Panc1 (cell line): ENCODE data around the gene IFI6. TPM values are rescaled to one million over a fixed set of nuclear protein-coding genes. Genes with fewer than 3 reads are reported as not detected.

Experiments used
- ATAC-seq: fragments of 200-7000 bp; cut with Tn5 transposase; 2 replicates; pipeline ENCODE4 v1.9.1; 2020; ENCODE audit warnings: mild to moderate bottlenecking, moderate library complexity
- BruUV-seq: library from RNA; stranded (reverse); fragments of 400-500 nt; replicated peaks from 2 replicates; lab custom pipeline; 2021; lab: Mats Ljungman, UMichigan
- CTCF ChIA-PET: fragments of 300-600 bp; sonication (Branson Sonifier 250); formaldehyde crosslinking; loops from one replicate; lab custom pipeline; 2022; ENCODE audit warnings: antibody characterized with exemption; lab: Charles Lee
- POLR2A ChIA-PET: fragments of 300-600 bp; sonication (Branson Sonifier 250); formaldehyde crosslinking; loops from one replicate; lab custom pipeline; 2022; ENCODE audit warnings: antibody characterized with exemption; lab: Charles Lee
- DNase-seq: peaks from one replicate; pipeline ENCODE4 v3.0.0-alpha.2; 2010; ENCODE audit warnings: low read depth, low spot score
- H3K27ac ChIP-seq: 2 replicates; pipeline ENCODE4 v1.5.1; 2011; ENCODE audit warnings: mild to moderate bottlenecking, low read length, inconsistent platforms
- H3K27me3 ChIP-seq: fragments of 200-500 bp; sonication (Bioruptor generic); 2 replicates; pipeline ENCODE4 v1.6.0; 2014; ENCODE audit warnings: low read length, inconsistent platforms; ENCODE audit not compliant: control insufficient read depth, insufficient read depth
- H3K36me3 ChIP-seq: fragments of 200-500 bp; sonication (Bioruptor generic); 2 replicates; pipeline ENCODE4 v1.5.1; 2014; ENCODE audit warnings: inconsistent platforms, mild to moderate bottlenecking, low read length, moderate library complexity; ENCODE audit not compliant: control insufficient read depth, insufficient read depth
- H3K4me1 ChIP-seq: 2 replicates; pipeline ENCODE4 v1.5.1; 2011; ENCODE audit warnings: inconsistent platforms, mild to moderate bottlenecking, low read length, moderate library complexity; ENCODE audit not compliant: control insufficient read depth, insufficient read depth
- H3K4me3 ChIP-seq, 2 experiments: 2 replicates each; pipeline ENCODE4 v1.5.1; 2011 to 2012; ENCODE audit warnings: low read depth in 2 of 2, low read length in 2 of 2, mild to moderate bottlenecking in 2 of 2, inconsistent platforms in 1 of 2, moderate library complexity in 1 of 2
- H3K9me3 ChIP-seq: fragments of 200-500 bp; sonication (Bioruptor generic); 2 replicates; pipeline ENCODE4 v1.5.1; 2014; ENCODE audit warnings: low read depth, mild to moderate bottlenecking, inconsistent platforms, low read length, moderate library complexity; ENCODE audit not compliant: control insufficient read depth, insufficient read depth
- POLR2AphosphoS5 ChIP-seq: IDR thresholded peaks from 2 replicates; pipeline ENCODE4 v1.6.1; 2012; ENCODE audit warnings: mild to moderate bottlenecking, low read depth, low read length, moderate library complexity
- SIN3A ChIP-seq: IDR thresholded peaks from 2 replicates; pipeline ENCODE4 v1.6.1; 2012; ENCODE audit warnings: low read depth, mild to moderate bottlenecking, low read length, moderate library complexity, borderline replicate concordance; ENCODE audit not compliant: insufficient read depth
- TCF7L2 ChIP-seq: IDR thresholded peaks from 2 replicates; pipeline ENCODE4 v1.6.1; 2011; ENCODE audit warnings: mild to moderate bottlenecking, low read depth, low read length, inconsistent platforms
- in situ Hi-C: cut with HindIII; loops from 2 replicates; pipeline ENCODE4 v1.10.0; 2016; ENCODE audit warnings: low sequenced_read_pairs, low pct_unique_long_range_greater_than_20kb
- intact Hi-C: fragments of 100-400 bp; cut with micrococcal nuclease; formaldehyde crosslinking; loops from one replicate; pipeline ENCODE4 v1.10.0; 2022; ENCODE audit not compliant: unreplicated experiment
- total RNA-seq: library from RNA; stranded (reverse); gene quantifications from one replicate; pipeline ENCODE4 v1.2.1, GENCODE V29; 2021; ENCODE audit not compliant: unreplicated experiment
- TF ChIP-seq, protein P1 (sequence below): fragments of 450-650 bp; IDR thresholded peaks from 2 replicates; pipeline ENCODE4 v1.5.1; 2017; ENCODE audit warnings: mild to moderate bottlenecking
- TF ChIP-seq, protein P2 (sequence below), 2 experiments: IDR thresholded peaks; 2 replicates each; pipeline ENCODE4 v1.6.1; 2011 to 2012; ENCODE audit warnings: low read depth in 2 of 2, control low read depth in 1 of 2, low read length in 1 of 2, mild to moderate bottlenecking in 1 of 2, moderate library complexity in 1 of 2; ENCODE audit not compliant: insufficient read depth in 1 of 2

Gene IFI6
- total RNA-seq, 1 experiment from 2014 or later = 39.1 TPM

DNA sequence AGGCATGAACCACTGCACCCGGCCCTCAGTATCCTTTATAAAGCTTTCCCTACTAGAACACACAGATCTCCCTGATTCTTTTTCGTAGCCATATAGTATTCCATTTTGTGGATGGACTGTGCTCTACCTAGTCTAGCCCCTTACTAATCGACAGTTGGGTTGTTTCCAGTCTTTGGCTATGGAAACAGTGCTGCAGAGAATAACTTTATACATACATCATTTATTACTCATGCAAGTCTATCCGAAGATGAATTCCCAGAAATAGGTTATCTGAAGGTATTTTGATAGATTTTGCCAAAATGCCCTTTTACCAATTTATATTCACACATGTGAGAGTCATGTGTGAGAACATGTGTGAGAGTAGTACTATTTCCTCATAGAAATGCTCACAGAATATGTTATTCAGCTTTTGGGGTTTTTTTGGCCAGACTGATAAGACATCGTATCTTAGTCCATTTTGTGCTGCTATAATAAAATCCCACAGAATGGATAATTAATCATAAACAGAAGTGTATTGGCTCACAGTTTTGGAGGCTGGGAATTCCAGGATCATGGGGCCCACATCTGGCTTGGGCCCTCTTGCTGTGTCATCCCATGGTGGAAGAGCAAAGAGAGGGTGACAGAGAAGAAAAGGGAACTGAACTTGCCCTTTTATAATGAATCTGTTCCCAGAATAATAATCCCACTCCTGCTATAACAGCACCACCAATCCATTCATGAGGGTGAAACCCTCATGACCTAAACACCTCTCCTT lies 19.7 kb downstream of the IFI6 start:
- BruUV-seq = no TSS peak
- DNase-seq = no peak
- Histone ChIP-seq H3K4me3 (no peak overlapping the region), H3K4me1 (peaks cover 2% of the 10 kb centered on the region), H3K36me3 (no peaks in the 10 kb centered on the region), H3K27ac (no peak overlapping the region), H3K9me3 (no peaks in the 10 kb centered on the region), H3K27me3 (no peaks in the 10 kb centered on the region)
- in situ Hi-C loops (no loop called here), intact Hi-C loops (no loop called here)
- ChIA-PET CTCF (no interaction called here), POLR2A (no interaction called here)
- TF ChIP-seq POLR2AphosphoS5 (no peak), TCF7L2 (no peak), SIN3A (no peak)
- TF ChIP-seq, protein P1, sequence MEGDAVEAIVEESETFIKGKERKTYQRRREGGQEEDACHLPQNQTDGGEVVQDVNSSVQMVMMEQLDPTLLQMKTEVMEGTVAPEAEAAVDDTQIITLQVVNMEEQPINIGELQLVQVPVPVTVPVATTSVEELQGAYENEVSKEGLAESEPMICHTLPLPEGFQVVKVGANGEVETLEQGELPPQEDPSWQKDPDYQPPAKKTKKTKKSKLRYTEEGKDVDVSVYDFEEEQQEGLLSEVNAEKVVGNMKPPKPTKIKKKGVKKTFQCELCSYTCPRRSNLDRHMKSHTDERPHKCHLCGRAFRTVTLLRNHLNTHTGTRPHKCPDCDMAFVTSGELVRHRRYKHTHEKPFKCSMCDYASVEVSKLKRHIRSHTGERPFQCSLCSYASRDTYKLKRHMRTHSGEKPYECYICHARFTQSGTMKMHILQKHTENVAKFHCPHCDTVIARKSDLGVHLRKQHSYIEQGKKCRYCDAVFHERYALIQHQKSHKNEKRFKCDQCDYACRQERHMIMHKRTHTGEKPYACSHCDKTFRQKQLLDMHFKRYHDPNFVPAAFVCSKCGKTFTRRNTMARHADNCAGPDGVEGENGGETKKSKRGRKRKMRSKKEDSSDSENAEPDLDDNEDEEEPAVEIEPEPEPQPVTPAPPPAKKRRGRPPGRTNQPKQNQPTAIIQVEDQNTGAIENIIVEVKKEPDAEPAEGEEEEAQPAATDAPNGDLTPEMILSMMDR = no peak
- TF ChIP-seq, protein P2, sequence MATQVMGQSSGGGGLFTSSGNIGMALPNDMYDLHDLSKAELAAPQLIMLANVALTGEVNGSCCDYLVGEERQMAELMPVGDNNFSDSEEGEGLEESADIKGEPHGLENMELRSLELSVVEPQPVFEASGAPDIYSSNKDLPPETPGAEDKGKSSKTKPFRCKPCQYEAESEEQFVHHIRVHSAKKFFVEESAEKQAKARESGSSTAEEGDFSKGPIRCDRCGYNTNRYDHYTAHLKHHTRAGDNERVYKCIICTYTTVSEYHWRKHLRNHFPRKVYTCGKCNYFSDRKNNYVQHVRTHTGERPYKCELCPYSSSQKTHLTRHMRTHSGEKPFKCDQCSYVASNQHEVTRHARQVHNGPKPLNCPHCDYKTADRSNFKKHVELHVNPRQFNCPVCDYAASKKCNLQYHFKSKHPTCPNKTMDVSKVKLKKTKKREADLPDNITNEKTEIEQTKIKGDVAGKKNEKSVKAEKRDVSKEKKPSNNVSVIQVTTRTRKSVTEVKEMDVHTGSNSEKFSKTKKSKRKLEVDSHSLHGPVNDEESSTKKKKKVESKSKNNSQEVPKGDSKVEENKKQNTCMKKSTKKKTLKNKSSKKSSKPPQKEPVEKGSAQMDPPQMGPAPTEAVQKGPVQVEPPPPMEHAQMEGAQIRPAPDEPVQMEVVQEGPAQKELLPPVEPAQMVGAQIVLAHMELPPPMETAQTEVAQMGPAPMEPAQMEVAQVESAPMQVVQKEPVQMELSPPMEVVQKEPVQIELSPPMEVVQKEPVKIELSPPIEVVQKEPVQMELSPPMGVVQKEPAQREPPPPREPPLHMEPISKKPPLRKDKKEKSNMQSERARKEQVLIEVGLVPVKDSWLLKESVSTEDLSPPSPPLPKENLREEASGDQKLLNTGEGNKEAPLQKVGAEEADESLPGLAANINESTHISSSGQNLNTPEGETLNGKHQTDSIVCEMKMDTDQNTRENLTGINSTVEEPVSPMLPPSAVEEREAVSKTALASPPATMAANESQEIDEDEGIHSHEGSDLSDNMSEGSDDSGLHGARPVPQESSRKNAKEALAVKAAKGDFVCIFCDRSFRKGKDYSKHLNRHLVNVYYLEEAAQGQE (IDR thresholded peaks at IDR 0.05; ENCODE audit: insufficient read depth in 1 of 2, low read depth in 2 of 2, low read length in 1 of 2) = no peak
- no peak for ATAC-seq

DNA sequence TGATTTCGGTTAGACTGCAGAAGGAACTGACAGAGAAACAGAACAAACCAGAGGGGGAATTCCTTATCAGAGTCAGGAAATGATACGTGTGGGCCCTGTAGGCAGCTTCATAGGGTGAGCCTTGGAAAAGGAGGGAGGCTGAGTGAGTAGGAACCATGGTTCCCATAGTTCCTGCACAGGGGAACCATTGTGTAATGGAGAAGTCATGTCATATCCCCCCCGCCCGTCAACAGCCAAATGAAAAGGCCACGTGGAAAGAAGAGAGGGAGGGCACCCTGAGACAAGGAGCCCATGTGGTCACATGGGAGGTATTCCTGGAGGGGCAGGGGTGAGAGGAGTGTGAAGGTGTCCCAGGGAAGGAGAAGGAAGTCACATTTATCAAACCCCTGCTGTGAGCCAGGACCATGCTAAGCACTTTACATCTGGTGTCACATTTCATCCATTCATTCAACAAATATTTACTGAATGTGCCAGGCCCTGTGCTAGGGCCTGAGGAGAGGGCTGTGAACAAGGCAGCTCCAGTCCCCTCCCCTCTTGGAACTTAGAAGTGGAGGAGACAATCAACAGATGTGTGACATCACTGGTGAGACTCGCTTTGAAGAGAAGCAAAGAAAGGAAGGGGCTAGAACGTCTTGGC lies 21.3 kb downstream of the IFI6 start:
- H3K4me3 ChIP-seq = no peak overlapping the region
- BruUV-seq = no TSS peak
- H3K36me3 ChIP-seq = no peaks in the 10 kb centered on the region
- no peaks in the 10 kb centered on the region for H3K27me3 ChIP-seq
- in situ Hi-C loops = no loop called here
- DNase-seq (no peak), ATAC-seq (no peak)
- no peak overlapping the region for H3K27ac ChIP-seq
- intact Hi-C loops = no loop called here
- TF ChIP-seq SIN3A = no peak
- TF ChIP-seq POLR2AphosphoS5 = no peak
- TF ChIP-seq, protein P2 (IDR thresholded peaks at IDR 0.05; ENCODE audit: insufficient read depth in 1 of 2, low read depth in 2 of 2, low read length in 1 of 2) = no peak
- no peak for TF ChIP-seq TCF7L2
- TF ChIP-seq, protein P1 = no peak
- ChIA-PET CTCF (no interaction called here), POLR2A (no interaction called here)
- H3K9me3 ChIP-seq = no peaks in the 10 kb centered on the region
- H3K4me1 ChIP-seq = peaks cover 2% of the 10 kb centered on the region
